VCaP (cell line): Measurements from ENCODE around the gene AHCYL2.
"Not testable (repeated sequence)": the region's sequence is repeated elsewhere in the genome, so short reads cannot be mapped to it uniquely, and the experiment has no call there.

Experiments used
- H3K27ac ChIP-seq: fragments of 450-650 bp; 2 replicates; pipeline ENCODE4 v1.5.1; 2017
- TF ChIP-seq, protein P1 (sequence below): fragments of 450-650 bp; conservative IDR thresholded peaks from 2 replicates; pipeline ENCODE4 v1.5.1; 2017; ENCODE audit warnings: mild to moderate bottlenecking, moderate library complexity

Gene AHCYL2

GRCh38 chr7:129348023-129348740 is 123.4 kb downstream of the AHCYL2 start:
- TF ChIP-seq, protein P1, sequence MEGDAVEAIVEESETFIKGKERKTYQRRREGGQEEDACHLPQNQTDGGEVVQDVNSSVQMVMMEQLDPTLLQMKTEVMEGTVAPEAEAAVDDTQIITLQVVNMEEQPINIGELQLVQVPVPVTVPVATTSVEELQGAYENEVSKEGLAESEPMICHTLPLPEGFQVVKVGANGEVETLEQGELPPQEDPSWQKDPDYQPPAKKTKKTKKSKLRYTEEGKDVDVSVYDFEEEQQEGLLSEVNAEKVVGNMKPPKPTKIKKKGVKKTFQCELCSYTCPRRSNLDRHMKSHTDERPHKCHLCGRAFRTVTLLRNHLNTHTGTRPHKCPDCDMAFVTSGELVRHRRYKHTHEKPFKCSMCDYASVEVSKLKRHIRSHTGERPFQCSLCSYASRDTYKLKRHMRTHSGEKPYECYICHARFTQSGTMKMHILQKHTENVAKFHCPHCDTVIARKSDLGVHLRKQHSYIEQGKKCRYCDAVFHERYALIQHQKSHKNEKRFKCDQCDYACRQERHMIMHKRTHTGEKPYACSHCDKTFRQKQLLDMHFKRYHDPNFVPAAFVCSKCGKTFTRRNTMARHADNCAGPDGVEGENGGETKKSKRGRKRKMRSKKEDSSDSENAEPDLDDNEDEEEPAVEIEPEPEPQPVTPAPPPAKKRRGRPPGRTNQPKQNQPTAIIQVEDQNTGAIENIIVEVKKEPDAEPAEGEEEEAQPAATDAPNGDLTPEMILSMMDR: no peak
- H3K27ac ChIP-seq: no peak overlapping the region

DNA sequence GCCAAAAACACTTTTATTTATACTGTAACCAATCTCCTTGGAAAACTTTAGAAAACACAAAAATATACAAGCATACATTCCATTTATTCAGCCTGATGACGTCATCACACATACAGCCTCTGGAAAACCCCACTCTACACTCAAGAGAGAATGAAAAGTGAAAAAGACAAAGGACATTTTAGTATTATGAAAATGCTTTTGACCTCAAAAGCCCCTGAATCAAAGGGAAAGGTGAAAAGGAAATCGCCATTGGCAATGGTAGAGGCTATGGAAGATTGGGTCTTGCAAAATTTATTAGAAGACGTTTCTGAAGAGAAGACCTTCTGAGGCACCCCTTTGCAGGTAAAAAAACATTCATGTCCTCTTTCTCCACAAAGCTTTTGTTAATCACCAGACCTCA is 126.5 kb downstream of the AHCYL2 start:
- TF ChIP-seq, protein P1: no peak
- no peak overlapping the region for H3K27ac ChIP-seq

DNA sequence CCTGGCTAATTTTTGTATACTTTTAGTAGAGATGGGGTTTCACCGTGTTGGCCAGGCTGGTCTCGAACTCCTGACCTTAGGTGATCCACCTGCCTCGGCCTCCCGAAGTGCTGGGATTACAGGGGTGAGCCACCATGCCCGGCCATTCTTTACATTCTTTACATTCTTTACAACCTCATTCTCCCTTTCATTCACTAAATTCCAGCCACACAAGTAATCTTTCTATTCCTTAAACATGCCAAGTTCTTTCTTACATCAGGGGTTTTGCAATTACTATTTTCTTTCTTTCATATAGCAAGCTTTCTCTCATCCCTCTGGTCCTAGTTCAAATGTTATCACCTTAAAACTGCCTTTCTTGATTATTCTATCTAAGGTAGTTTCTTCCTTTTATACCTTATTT is 128.3 kb downstream of the AHCYL2 start:
- H3K27ac ChIP-seq: not testable (repeated sequence)

- H3K27ac ChIP-seq: no peak overlapping the region
- TF ChIP-seq, protein P1: no peak
Measured at GRCh38 chr7:129354428-129355157, 129.8 kb downstream of the AHCYL2 start.

- H3K27ac ChIP-seq: no peak overlapping the region
- TF ChIP-seq, protein P1: no peak
Measured at GRCh38 chr7:129356176-129356575, 131.3 kb downstream of the AHCYL2 start.

- TF ChIP-seq, protein P1: no peak
- H3K27ac ChIP-seq: no peak overlapping the region
Measured at GRCh38 chr7:129359176-129359575, 134.3 kb downstream of the AHCYL2 start.

- TF ChIP-seq, protein P1: no peak
- no peak overlapping the region for H3K27ac ChIP-seq
Measured at GRCh38 chr7:129359638-129360037, 134.8 kb downstream of the AHCYL2 start.

DNA sequence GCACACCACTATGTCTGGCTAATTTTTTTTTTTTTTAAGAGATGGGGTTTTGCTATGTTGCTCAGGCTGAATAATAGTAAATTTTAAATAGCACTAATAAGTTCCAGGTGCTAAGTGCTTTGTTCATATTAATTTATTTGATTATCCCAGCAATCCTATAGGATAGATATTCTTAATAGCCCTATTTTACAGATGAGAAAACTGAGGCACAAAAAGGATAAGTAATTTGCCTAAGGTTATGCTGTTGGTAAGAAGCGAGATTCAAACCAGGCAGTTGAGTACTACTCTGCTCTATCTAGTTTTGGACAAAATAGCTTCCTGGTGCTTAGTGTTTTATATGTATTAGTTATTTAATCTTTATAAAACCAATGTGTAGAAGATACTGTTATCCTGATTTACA is 136.9 kb downstream of the AHCYL2 start:
- TF ChIP-seq, protein P1: no peak
- no peak overlapping the region for H3K27ac ChIP-seq
